Activated B cell treated with CpG ODN at 0.5 μM for 24 hours (primary cell): ENCODE results near the gene R3HDM4. TPM values are rescaled to one million over a fixed set of nuclear protein-coding genes. Genes with fewer than 3 reads are reported as not detected.
"Not testable (repeated sequence)": the region's sequence is repeated elsewhere in the genome, so short reads cannot be mapped to it uniquely, and the experiment has no call there.

ENCODE experiments used
- ATAC-seq: fragments of 200-7000 bp; cut with Tn5 transposase; one replicate; pipeline ENCODE4 v1.10.0; 2021; ENCODE audit warnings: low read depth, mild to moderate bottlenecking, moderate library complexity
- CTCF ChIA-PET: fragments of 350-600 bp; sonication (Branson Sonifier 250); formaldehyde crosslinking; loops from one replicate; lab custom pipeline; 2021; ENCODE audit warnings: antibody characterized with exemption; lab: Charles Lee
- POLR2A ChIA-PET: fragments of 350-600 bp; sonication (Branson Sonifier 250); formaldehyde crosslinking; loops from one replicate; lab custom pipeline; 2021; ENCODE audit warnings: antibody characterized with exemption; lab: Charles Lee
- DNase-seq: peaks from one replicate; pipeline ENCODE4 v3.0.0; 2022
- H3K27ac Mint-ChIP-seq: one replicate; pipeline ENCODE4 v1.8.0; 2020; ENCODE audit warnings: mixed read lengths
- H3K27me3 Mint-ChIP-seq: one replicate; pipeline ENCODE4 v1.8.0; 2021; ENCODE audit warnings: mixed read lengths
- H3K36me3 Mint-ChIP-seq: one replicate; pipeline ENCODE4 v1.8.0; 2021; ENCODE audit warnings: low read depth, mixed read lengths
- H3K4me1 Mint-ChIP-seq: one replicate; pipeline ENCODE4 v1.8.0; 2021; ENCODE audit warnings: mixed read lengths
- H3K4me3 Mint-ChIP-seq: one replicate; pipeline ENCODE4 v1.8.0; 2020; ENCODE audit warnings: mild to moderate bottlenecking, mixed read lengths
- H3K9me3 Mint-ChIP-seq: one replicate; pipeline ENCODE4 v1.8.0; 2020; ENCODE audit warnings: mixed read lengths
- CTCF ChIP-seq: fragments of 200-600 bp; IDR thresholded peaks from one replicate; pipeline ENCODE4 v1.8.0; 2022; ENCODE audit warnings: antibody characterized with exemption, mild to moderate bottlenecking
- intact Hi-C: fragments of 100-400 bp; cut with micrococcal nuclease; formaldehyde crosslinking; loops from one replicate; pipeline ENCODE4 v1.15.1; 2024
- total RNA-seq: library from RNA; stranded (reverse); gene quantifications from 2 replicates; pipeline ENCODE4 v1.2.3, GENCODE V29; 2022

Gene R3HDM4
- total RNA-seq, 1 donor from 2014 or later = 189 TPM

- CTCF ChIA-PET = interaction anchor here (0.5 kb wide), 1 partner anchor 23 kb away, joined by 3 read pairs; no protein-coding TSS in a partner anchor
- Mint-ChIP-seq H3K27ac (no peak overlapping the region), H3K4me1 (no peaks in the 10 kb centered on the region), H3K9me3 (no peaks in the 10 kb centered on the region), H3K4me3 (no peak overlapping the region), H3K27me3 (no peaks in the 10 kb centered on the region), H3K36me3 (peaks cover 42% of the 10 kb centered on the region)
- TF ChIP-seq CTCF = no peak
- POLR2A ChIA-PET = interaction anchor here (0.7 to 1.5 kb wide), 3 partner anchors 13 to 187 kb away, joined by 3 to 8 read pairs (median 3); partner anchors contain the start of genes ARHGAP45, MED16 and RNU6-9
- intact Hi-C loops = no loop called here
- no peak for ATAC-seq
- DNase-seq = no peak
These were observed 33.1 kb downstream of the R3HDM4 start for GRCh38 chr19:879711-880438.

- POLR2A ChIA-PET = interaction anchor here (1.3 to 1.5 kb wide), 2 partner anchors 14 to 30 kb away, joined by 3 to 8 read pairs; partner anchors contain the start of genes MED16 and RNU6-9
- H3K9me3 Mint-ChIP-seq, ATAC-seq, H3K4me1 Mint-ChIP-seq, DNase-seq, H3K27ac Mint-ChIP-seq, CTCF ChIA-PET, H3K27me3 Mint-ChIP-seq, H3K4me3 Mint-ChIP-seq, intact Hi-C loops: not testable (repeated sequence)
- peaks cover 40% of the 10 kb centered on the region for H3K36me3 Mint-ChIP-seq
These were observed 34.1 kb downstream of the R3HDM4 start for GRCh38 chr19:878751-879561.

GRCh38 chr19:877992-878660 lies 34.9 kb downstream of the R3HDM4 start:
- H3K4me1 Mint-ChIP-seq, intact Hi-C loops, H3K27me3 Mint-ChIP-seq, ATAC-seq, H3K4me3 Mint-ChIP-seq, H3K9me3 Mint-ChIP-seq, H3K27ac Mint-ChIP-seq, DNase-seq, CTCF ChIA-PET: not testable (repeated sequence)
- POLR2A ChIA-PET = interaction anchor here (0.5 to 1.5 kb wide), 3 partner anchors 14 to 17 kb away, joined by 5 to 8 read pairs (median 6); partner anchors contain the start of genes MED16 and RNU6-9
- peaks cover 37% of the 10 kb centered on the region for H3K36me3 Mint-ChIP-seq

- ATAC-seq = no peak
- no peak for TF ChIP-seq CTCF
- intact Hi-C loops = no loop called here
These were observed 36.2 kb downstream of the R3HDM4 start for GRCh38 chr19:876780-877314.

GRCh38 chr19:876089-876488 lies 36.9 kb downstream of the R3HDM4 start:
- peaks cover 32% of the 10 kb centered on the region for H3K36me3 Mint-ChIP-seq
- intact Hi-C loops = no loop called here
- ChIA-PET CTCF (no interaction called here), POLR2A (interaction anchor here (0.6 to 1.3 kb wide), 3 partner anchors 10 to 30 kb away, joined by 3 to 5 read pairs (median 3); partner anchors contain the start of genes MED16 and RNU6-9)
- H3K27ac Mint-ChIP-seq = no peak overlapping the region
- H3K4me1 Mint-ChIP-seq = peaks cover 8% of the 10 kb centered on the region
- no peak overlapping the region for H3K4me3 Mint-ChIP-seq
- ATAC-seq (no peak), DNase-seq (no peak)
- H3K9me3 Mint-ChIP-seq = no peaks in the 10 kb centered on the region
- no peaks in the 10 kb centered on the region for H3K27me3 Mint-ChIP-seq
- no peak for TF ChIP-seq CTCF

More at GRCh38 chr19:876780-877314, 36.2 kb downstream of the R3HDM4 start:
- ChIA-PET CTCF (no interaction called here), POLR2A (interaction anchor here (0.5 kb wide), 1 partner anchor 120 kb away, joined by 3 read pairs; no protein-coding TSS in a partner anchor)
- Mint-ChIP-seq H3K9me3 (no peaks in the 10 kb centered on the region), H3K27me3 (no peaks in the 10 kb centered on the region), H3K4me3 (no peak overlapping the region), H3K27ac (no peak overlapping the region), H3K36me3 (peaks cover 36% of the 10 kb centered on the region), H3K4me1 (peaks cover 8% of the 10 kb centered on the region)
- no peak for DNase-seq
